NCI-H1694 treated with DMSO at 0.1 percent for 48 hours (cell line): ENCODE measurements around the gene TPRX2.
"Not testable (repeated sequence)": the region's sequence is repeated elsewhere in the genome, so short reads cannot be mapped to it uniquely, and the experiment has no call there.

Source experiments
- DNase-seq: peaks from one replicate; lab custom pipeline; 2025; lab: John Stamatoyannopoulos, UW

TPRX2 gene

GRCh38 chr19:47858646-47859285 lies at the start of gene TPRX2:
Gene TPRX2 (plus strand): TSS chr19:47859235. CDS start chr19:47859247, 12 bp downstream.
- not testable (repeated sequence) for DNase-seq

- DNase-seq: peak; percentile 36
These were observed 45.6 kb upstream of the TPRX2 start for GRCh38 chr19:47813304-47813994.

- DNase-seq: no peak
These were observed 45.1 kb upstream of the TPRX2 start for GRCh38 chr19:47813995-47814328.

- not testable (repeated sequence) for DNase-seq
These were observed 42.8 kb upstream of the TPRX2 start for GRCh38 chr19:47816270-47816669.

- not testable (repeated sequence) for DNase-seq
These were observed 40.8 kb upstream of the TPRX2 start for GRCh38 chr19:47818221-47818620.

GRCh38 chr19:47819858-47820257 lies 39.2 kb upstream of the TPRX2 start:
- no peak for DNase-seq

- no peak for DNase-seq
These were observed 38.6 kb upstream of the TPRX2 start for GRCh38 chr19:47820410-47820809.

GRCh38 chr19:47821460-47822020 lies 37.5 kb upstream of the TPRX2 start, which contains the start of gene CRX:
Gene CRX (plus strand): TSS chr19:47821937. CDS start chr19:47834444, 12,507 bp downstream.
- DNase-seq: no peak

- no peak for DNase-seq
These were observed 34.6 kb upstream of the TPRX2 start for GRCh38 chr19:47824396-47824795.

GRCh38 chr19:47826800-47827199 lies 32.2 kb upstream of the TPRX2 start:
- DNase-seq: no peak

GRCh38 chr19:47832723-47833122 lies 26.3 kb upstream of the TPRX2 start:
- DNase-seq: no peak

- no peak for DNase-seq
These were observed 23.0 kb upstream of the TPRX2 start for GRCh38 chr19:47836038-47836437.

GRCh38 chr19:47839411-47839810 lies 19.6 kb upstream of the TPRX2 start:
- no peak for DNase-seq

GRCh38 chr19:47839913-47840312 lies 19.1 kb upstream of the TPRX2 start:
- no peak for DNase-seq

GRCh38 chr19:47842941-47843340 lies 16.1 kb upstream of the TPRX2 start:
- DNase-seq: no peak

- DNase-seq: no peak
These were observed 10.6 kb upstream of the TPRX2 start for GRCh38 chr19:47848425-47848822.

- no peak for DNase-seq
These were observed 10.1 kb upstream of the TPRX2 start for GRCh38 chr19:47848823-47849473.

- DNase-seq: no peak
These were observed 6.0 kb upstream of the TPRX2 start for GRCh38 chr19:47853003-47853402.

- DNase-seq: no peak
These were observed 4.6 kb upstream of the TPRX2 start for GRCh38 chr19:47854459-47854858.

- not testable (repeated sequence) for DNase-seq
These were observed 804 bp upstream of the TPRX2 start for GRCh38 chr19:47858231-47858630.

- DNase-seq: not testable (repeated sequence)
These were observed 803 bp downstream of the TPRX2 start for GRCh38 chr19:47859838-47860237.

- no peak for DNase-seq
These were observed 1.7 kb downstream of the TPRX2 start for GRCh38 chr19:47860602-47861297.
